Activated B cell treated with CpG ODN at 0.5 μM for 24 hours (primary cell): ENCODE measurements around the gene MED31. TPM values are rescaled to one million over a fixed set of nuclear protein-coding genes. Genes with fewer than 3 reads are reported as not detected.
A peak's percentile ranks its signal among the peaks of the same experiment; 100 is the strongest.

Experiments
- ATAC-seq: fragments of 200-7000 bp; cut with Tn5 transposase; one replicate; pipeline ENCODE4 v1.10.0; 2021; ENCODE audit warnings: low read depth, mild to moderate bottlenecking, moderate library complexity
- CTCF ChIA-PET: fragments of 350-600 bp; sonication (Branson Sonifier 250); formaldehyde crosslinking; loops from one replicate; lab custom pipeline; 2021; ENCODE audit warnings: antibody characterized with exemption; lab: Charles Lee
- POLR2A ChIA-PET: fragments of 350-600 bp; sonication (Branson Sonifier 250); formaldehyde crosslinking; loops from one replicate; lab custom pipeline; 2021; ENCODE audit warnings: antibody characterized with exemption; lab: Charles Lee
- DNase-seq: peaks from one replicate; pipeline ENCODE4 v3.0.0; 2022
- H3K27ac Mint-ChIP-seq: one replicate; pipeline ENCODE4 v1.8.0; 2020; ENCODE audit warnings: mixed read lengths
- H3K27me3 Mint-ChIP-seq: one replicate; pipeline ENCODE4 v1.8.0; 2021; ENCODE audit warnings: mixed read lengths
- H3K36me3 Mint-ChIP-seq: one replicate; pipeline ENCODE4 v1.8.0; 2021; ENCODE audit warnings: low read depth, mixed read lengths
- H3K4me1 Mint-ChIP-seq: one replicate; pipeline ENCODE4 v1.8.0; 2021; ENCODE audit warnings: mixed read lengths
- H3K4me3 Mint-ChIP-seq: one replicate; pipeline ENCODE4 v1.8.0; 2020; ENCODE audit warnings: mild to moderate bottlenecking, mixed read lengths
- H3K9me3 Mint-ChIP-seq: one replicate; pipeline ENCODE4 v1.8.0; 2020; ENCODE audit warnings: mixed read lengths
- CTCF ChIP-seq: fragments of 200-600 bp; IDR thresholded peaks from one replicate; pipeline ENCODE4 v1.8.0; 2022; ENCODE audit warnings: antibody characterized with exemption, mild to moderate bottlenecking
- intact Hi-C: fragments of 100-400 bp; cut with micrococcal nuclease; formaldehyde crosslinking; loops from one replicate; pipeline ENCODE4 v1.15.1; 2024
- total RNA-seq: library from RNA; stranded (reverse); gene quantifications from 2 replicates; pipeline ENCODE4 v1.2.3, GENCODE V29; 2022

The MED31 gene
- total RNA-seq, 1 donor from 2014 or later, result 23.4 TPM

- H3K4me1 Mint-ChIP-seq, result peaks cover 66% of the 10 kb centered on the region
- H3K27ac Mint-ChIP-seq, result no peak overlapping the region
These were observed 3.7 kb upstream of the MED31 start for GRCh38 chr17:6654841-6655731.

GRCh38 chr17:6651919-6652452, 581 bp upstream of the MED31 start:
- ChIA-PET POLR2A (interaction anchor here (1.8 to 1.9 kb wide), 2 partner anchors 9 to 11 kb away, joined by 7 to 28 read pairs; partner anchors contain the start of genes KIAA0753 and TXNDC17), CTCF (no interaction called here)
- H3K4me1 Mint-ChIP-seq, result peaks cover 68% of the 10 kb centered on the region
- ATAC-seq, result peak; percentile 18
- no peaks in the 10 kb centered on the region for H3K9me3 Mint-ChIP-seq
- H3K27me3 Mint-ChIP-seq, result no peaks in the 10 kb centered on the region
- peaks cover 35% of the 10 kb centered on the region for H3K36me3 Mint-ChIP-seq
- intact Hi-C loops, result loop anchor here (1.0 to 5.0 kb wide), 3 partner anchors 12 to 1205 kb away; partner anchors contain the start of genes CYB5D1, KIAA0753, NAA38 and TMEM88
- no peak for DNase-seq
- peak overlapping the region; percentile 24 for H3K27ac Mint-ChIP-seq
- H3K4me3 Mint-ChIP-seq, result peak overlapping the region; percentile 100
- TF ChIP-seq CTCF, result no peak

More at GRCh38 chr17:6654841-6655731, 3.7 kb upstream of the MED31 start:
- ChIA-PET POLR2A (interaction anchor here (1.0 kb wide), 1 partner anchor 14 kb away, joined by 3 read pairs; the partner anchor contains the start of genes KIAA0753 and TXNDC17), CTCF (no interaction called here)
- intact Hi-C loops, result loop anchor here (5.0 kb wide), 1 partner anchor 1202 kb away; the partner anchor contains the start of genes CYB5D1, NAA38 and TMEM88
- peaks cover 8% of the 10 kb centered on the region for H3K36me3 Mint-ChIP-seq
- DNase-seq (no peak), ATAC-seq (no peak)
- H3K4me3 Mint-ChIP-seq, result peak overlapping the region; percentile 72
- H3K27me3 Mint-ChIP-seq, result no peaks in the 10 kb centered on the region
- TF ChIP-seq CTCF, result no peak
- no peaks in the 10 kb centered on the region for H3K9me3 Mint-ChIP-seq

GRCh38 chr17:6648181-6648580, 3.2 kb downstream of the MED31 start:
- ChIA-PET POLR2A (no interaction called here), CTCF (interaction anchor here (1.9 kb wide), 1 partner anchor 176 kb away, joined by 12 read pairs; no protein-coding TSS in a partner anchor)
- Mint-ChIP-seq H3K27ac (no peak overlapping the region), H3K27me3 (no peaks in the 10 kb centered on the region), H3K9me3 (no peaks in the 10 kb centered on the region), H3K36me3 (peaks cover 70% of the 10 kb centered on the region), H3K4me3 (no peak overlapping the region), H3K4me1 (peaks cover 52% of the 10 kb centered on the region)
- ATAC-seq (no peak), DNase-seq (no peak)
- no peak for TF ChIP-seq CTCF
- intact Hi-C loops, result loop anchor here (10.0 kb wide), 1 partner anchor 1063 kb away; the partner anchor contains the start of gene NLRP1

DNA sequence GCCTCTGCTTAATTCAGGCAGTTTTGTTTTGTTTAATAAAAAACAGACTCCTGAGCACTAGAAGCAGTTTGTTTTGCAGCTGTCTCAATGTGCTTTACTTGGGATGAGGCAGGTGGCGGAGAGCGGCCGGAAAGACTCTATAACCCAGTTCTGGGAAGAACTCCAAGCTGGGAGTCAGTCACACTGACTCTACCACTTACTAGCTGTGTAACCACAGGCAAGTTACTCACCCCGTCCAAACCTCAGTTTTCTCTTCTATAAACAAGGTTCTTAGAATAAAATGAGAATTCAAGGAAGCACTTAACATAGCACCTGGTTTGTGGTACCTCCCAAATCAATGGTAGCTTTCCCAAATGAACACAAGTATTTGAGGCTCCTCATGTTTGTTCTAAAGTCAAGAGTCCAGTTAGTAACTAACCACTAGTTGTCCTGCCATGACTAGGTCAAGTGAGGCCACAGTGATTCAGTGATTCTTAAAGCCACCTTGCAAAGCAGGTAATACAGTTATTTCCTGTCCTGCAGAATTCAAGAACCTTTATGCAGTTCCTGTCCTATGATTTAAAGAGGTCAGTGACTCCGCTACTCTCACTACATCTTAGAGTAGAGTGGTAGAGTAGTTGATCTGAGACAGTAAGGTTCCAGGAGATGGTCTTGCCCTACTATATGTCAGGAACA, 7.8 kb downstream of the MED31 start:
- intact Hi-C loops, result loop anchor here (10.0 kb wide), 1 partner anchor 1059 kb away; the partner anchor contains the start of gene NLRP1
- ChIA-PET POLR2A (interaction anchor here (0.5 kb wide), 1 partner anchor 70 kb away, joined by 3 read pairs; no protein-coding TSS in a partner anchor), CTCF (no interaction called here)
- no peak for TF ChIP-seq CTCF
- Mint-ChIP-seq H3K4me1 (peaks cover 52% of the 10 kb centered on the region), H3K27ac (no peak overlapping the region), H3K9me3 (no peaks in the 10 kb centered on the region), H3K36me3 (peaks cover 74% of the 10 kb centered on the region), H3K27me3 (no peaks in the 10 kb centered on the region), H3K4me3 (no peak overlapping the region)
- ATAC-seq, result no peak
- DNase-seq, result no peak
